ENCODE data around the gene BCR. TPM values are rescaled to one million over a fixed set of nuclear protein-coding genes. Genes with fewer than 3 reads are reported as not detected.

Gene BCR
- total and polyA plus RNA-seq, 2 of the 4 experiments (the other 2 are of a cell fraction): 28.9 to 44.6 TPM

DNA sequence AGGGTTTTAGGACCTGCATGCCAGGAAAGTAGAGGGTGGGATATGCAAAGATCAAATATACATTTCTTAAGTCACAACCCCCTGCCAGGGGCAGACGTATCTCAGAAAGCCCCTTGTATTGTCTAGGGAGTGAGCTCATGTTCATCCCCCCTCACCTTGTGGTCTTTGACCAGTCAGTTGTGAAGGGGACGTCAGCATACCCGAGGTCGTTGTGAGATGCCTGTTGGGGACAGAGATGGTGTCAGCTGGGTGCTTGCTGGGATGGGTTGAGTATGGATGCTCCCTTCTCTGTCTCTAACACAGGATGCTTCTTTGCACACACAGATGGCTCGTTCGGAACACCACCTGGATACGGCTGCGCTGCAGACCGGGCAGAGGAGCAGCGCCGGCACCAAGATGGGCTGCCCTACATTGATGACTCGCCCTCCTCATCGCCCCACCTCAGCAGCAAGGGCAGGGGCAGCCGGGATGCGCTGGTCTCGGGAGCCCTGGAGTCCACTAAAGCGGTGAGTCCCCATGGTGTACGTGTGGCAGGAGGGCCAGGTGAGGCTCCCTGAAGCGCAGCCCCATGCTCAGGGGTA lies 73.3 kb downstream of the BCR start:
- H2BK20ac ChIP-seq (ENCODE audit: low read depth, low read length): no peak overlapping the region
- no peak overlapping the region for H3K18ac ChIP-seq (ENCODE audit: low read depth, low read length)
- DNase-seq (no peak), ATAC-seq (ENCODE audit: low read depth) (no peak)
- H3K79me1 ChIP-seq (ENCODE audit: low read depth in 1 of 2, low read length in 2 of 2): peaks cover 2 to 49% of the 10 kb centered on the region in 2 experiments; a peak in 3 of 4 replicates
- no peak overlapping the region for H4K8ac ChIP-seq (ENCODE audit: low read depth in 2 of 2, low read length in 2 of 2)
- H3K4me3 ChIP-seq (ENCODE audit: insufficient read depth, low read depth, low read length): no peak overlapping the region
- H2BK120ac ChIP-seq (ENCODE audit: low read depth, low read length): no peak overlapping the region
- dilution Hi-C loops (cut with HindIII; ENCODE audit: low sequenced_read_pairs, unreplicated experiment) (no loop called here), in situ Hi-C loops (cut with MboI; ENCODE audit: low sequenced_read_pairs) (no loop called here), intact Hi-C loops (cut with micrococcal nuclease) (no loop called here)
- no peak overlapping the region for H2AFZ ChIP-seq (replicated peaks; ENCODE audit: low read length, poor library complexity)
- TF ChIP-seq MXI1 (IDR thresholded peaks at IDR 0.05; ENCODE audit: borderline replicate concordance, low read depth, low read length) (no peak), RFX5 (IDR thresholded peaks at IDR 0.05; ENCODE audit: low read depth, low read length) (no peak), FOS (IDR thresholded peaks at IDR 0.05; ENCODE audit: low read depth, low read length) (no peak), MAFK (IDR thresholded peaks at IDR 0.05; ENCODE audit: low read depth, low read length) (no peak), CEBPB (IDR thresholded peaks at IDR 0.05; ENCODE audit: low read depth, low read length) (no peak), RAD21 (IDR thresholded peaks at IDR 0.05; ENCODE audit: low read length) (no peak), CHD1 (IDR thresholded peaks at IDR 0.05; ENCODE audit: low read depth, low read length) (no peak), SMC3 (IDR thresholded peaks at IDR 0.05; ENCODE audit: low read depth, low read length) (no peak), RCOR1 (IDR thresholded peaks at IDR 0.05; ENCODE audit: insufficient replicate concordance, low read length) (no peak), BHLHE40 (IDR thresholded peaks at IDR 0.05; ENCODE audit: low read depth, low read length) (no peak), POLR2A (IDR thresholded peaks at IDR 0.05; ENCODE audit: low read depth, low read length) (no peak), MAZ (IDR thresholded peaks at IDR 0.05; ENCODE audit: borderline replicate concordance, low read depth, low read length) (no peak)
- TF ChIP-seq, protein P1, sequence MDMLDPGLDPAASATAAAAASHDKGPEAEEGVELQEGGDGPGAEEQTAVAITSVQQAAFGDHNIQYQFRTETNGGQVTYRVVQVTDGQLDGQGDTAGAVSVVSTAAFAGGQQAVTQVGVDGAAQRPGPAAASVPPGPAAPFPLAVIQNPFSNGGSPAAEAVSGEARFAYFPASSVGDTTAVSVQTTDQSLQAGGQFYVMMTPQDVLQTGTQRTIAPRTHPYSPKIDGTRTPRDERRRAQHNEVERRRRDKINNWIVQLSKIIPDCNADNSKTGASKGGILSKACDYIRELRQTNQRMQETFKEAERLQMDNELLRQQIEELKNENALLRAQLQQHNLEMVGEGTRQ (IDR thresholded peaks at IDR 0.05; ENCODE audit: low read depth, low read length): no peak
- TF ChIP-seq, protein P2, sequence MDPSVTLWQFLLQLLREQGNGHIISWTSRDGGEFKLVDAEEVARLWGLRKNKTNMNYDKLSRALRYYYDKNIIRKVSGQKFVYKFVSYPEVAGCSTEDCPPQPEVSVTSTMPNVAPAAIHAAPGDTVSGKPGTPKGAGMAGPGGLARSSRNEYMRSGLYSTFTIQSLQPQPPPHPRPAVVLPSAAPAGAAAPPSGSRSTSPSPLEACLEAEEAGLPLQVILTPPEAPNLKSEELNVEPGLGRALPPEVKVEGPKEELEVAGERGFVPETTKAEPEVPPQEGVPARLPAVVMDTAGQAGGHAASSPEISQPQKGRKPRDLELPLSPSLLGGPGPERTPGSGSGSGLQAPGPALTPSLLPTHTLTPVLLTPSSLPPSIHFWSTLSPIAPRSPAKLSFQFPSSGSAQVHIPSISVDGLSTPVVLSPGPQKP (IDR thresholded peaks at IDR 0.05; ENCODE audit: borderline replicate concordance, low read depth, low read length): no peak
- no TSS peak for BruUV-seq (replicated peaks)
- no peak overlapping the region for H2BK15ac ChIP-seq (ENCODE audit: low read depth, low read length)
- no peak overlapping the region for H2AK5ac ChIP-seq (ENCODE audit: low read depth, low read length)
- no peaks in the 10 kb centered on the region for H3K9me3 ChIP-seq (ENCODE audit: control insufficient read depth, insufficient read depth, low read length)
- no peak overlapping the region for H3K4me2 ChIP-seq (ENCODE audit: low read depth, low read length)
- H4K20me1 ChIP-seq (ENCODE audit: insufficient read depth, low read length): peaks cover 35% of the 10 kb centered on the region
- H4K5ac ChIP-seq (ENCODE audit: low read depth, low read length): no peak overlapping the region
- H2AK9ac ChIP-seq (replicated peaks; ENCODE audit: low read depth, low read length, poor library complexity): no peak overlapping the region
- ChIA-PET CTCF (interaction anchor here (1.3 kb wide), 1 partner anchor 28 kb away, joined by 3 read pairs; no protein-coding TSS in a partner anchor), POLR2A (ENCODE audit: unreplicated experiment) (no interaction called here)
- H3K36me3 ChIP-seq (ENCODE audit: control insufficient read depth, insufficient read depth, low read length): peaks cover 27% of the 10 kb centered on the region
- no peak overlapping the region for H3K23ac ChIP-seq (ENCODE audit: low read depth, low read length)
- no peak overlapping the region for H3K4ac ChIP-seq (ENCODE audit: low read depth, low read length)
- WGBS, 2 experiments (ENCODE audit: extremely low coverage in 2 of 2, insufficient read length in 1 of 2): no CpG with 5 or more reads among the region's 19 CpGs
- no peak overlapping the region for H2BK5ac ChIP-seq (ENCODE audit: low read depth, low read length, poor library complexity, severe bottlenecking)
- no peak overlapping the region for H3K14ac ChIP-seq (replicated peaks; ENCODE audit: low read depth, low read length)
- no peak overlapping the region for H3K56ac ChIP-seq (ENCODE audit: extremely low read depth, insufficient read depth, low read length)
- H3K9me1 ChIP-seq (ENCODE audit: insufficient read depth, low read length): peaks cover 27% of the 10 kb centered on the region
- no peak overlapping the region for H4K91ac ChIP-seq (ENCODE audit: insufficient read depth, low read depth, low read length)
- H3K9ac ChIP-seq (ENCODE audit: low read depth, low read length): no peak overlapping the region
- H3K4me1 ChIP-seq (ENCODE audit: control insufficient read depth, insufficient read depth, low read length): peaks cover 7% of the 10 kb centered on the region
- no peaks in the 10 kb centered on the region for H3K27me3 ChIP-seq (ENCODE audit: control insufficient read depth, insufficient read depth, low read length)
- H3K27ac ChIP-seq (ENCODE audit: insufficient read depth, low read length): no peak overlapping the region

All from IMR-90 (cell line).